ENCODE data around the gene NXPH3.
A peak's percentile ranks its signal among the peaks of the same experiment; 100 is the strongest.

The NXPH3 gene

DNA sequence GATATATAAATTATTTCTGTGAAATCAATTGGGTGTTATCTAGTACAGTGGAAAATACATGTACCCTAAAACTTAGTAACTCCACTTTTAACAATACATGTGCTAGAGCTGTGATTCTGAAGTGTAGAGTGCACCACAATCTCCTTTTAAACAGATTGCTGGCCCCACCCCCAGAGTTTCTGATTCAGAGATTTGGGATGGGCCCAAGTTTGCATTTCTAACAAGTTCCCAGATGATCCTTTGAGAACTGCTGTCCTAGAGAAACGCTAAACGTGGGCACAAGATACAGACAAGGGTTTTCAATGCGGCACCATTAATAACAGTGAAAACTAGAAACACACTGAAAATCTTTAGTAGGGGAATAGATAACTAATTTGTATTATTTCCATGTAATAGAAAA, 49.2 kb downstream of the NXPH3 start (continued):
- no peak for TF ChIP-seq ZNF521 (tag by site-specific recombination; IDR thresholded peaks at IDR 0.05)
- TF ChIP-seq ZNF501 (tag by site-specific recombination; IDR thresholded peaks at IDR 0.05): no peak
- TF ChIP-seq FEZF1 (tag by site-specific recombination; IDR thresholded peaks at IDR 0.05): no peak

DNA sequence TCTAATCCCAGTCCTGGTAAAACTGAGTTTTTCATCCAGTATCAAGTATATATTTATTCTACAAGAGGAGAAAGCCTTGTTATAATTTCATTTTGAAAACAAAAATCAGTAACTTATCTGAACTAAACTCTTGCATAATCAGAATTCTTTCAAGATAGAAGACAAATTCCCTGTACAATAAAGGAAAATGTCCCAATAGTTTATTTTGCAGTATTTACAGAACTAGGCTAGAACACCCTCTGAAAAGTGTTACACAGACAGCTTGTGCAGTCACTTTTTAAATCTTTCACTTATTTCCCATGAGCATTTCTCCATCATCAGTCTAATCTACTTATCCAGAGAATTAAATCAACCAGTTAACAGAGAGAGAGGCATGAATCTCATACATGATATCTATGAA, 53.8 kb downstream of the NXPH3 start:
- ChIA-PET POLR2A (no interaction called here), CTCF (interaction anchor here (0.6 to 1.3 kb wide), 2 partner anchors 17 to 47 kb away, joined by 3 read pairs; no protein-coding TSS in a partner anchor)
- TF ChIP-seq ZNF768 (tag by site-specific recombination; IDR thresholded peaks at IDR 0.05) (no peak), ZNF529 (tag by site-specific recombination; IDR thresholded peaks at IDR 0.05; ENCODE audit: insufficient replicate concordance) (no peak), ZBTB48 (tag by site-specific recombination; IDR thresholded peaks at IDR 0.05) (no peak), ZNF24 (tag by site-specific recombination; IDR thresholded peaks at IDR 0.05) (no peak), HOXA7 (CRISPR knock-in tag; IDR thresholded peaks at IDR 0.05; ENCODE audit: borderline replicate concordance) (no peak), ZNF174 (tag by site-specific recombination; IDR thresholded peaks at IDR 0.05) (no peak), ZNF157 (tag by site-specific recombination; IDR thresholded peaks at IDR 0.05) (no peak), ZNF248 (tag by site-specific recombination; IDR thresholded peaks at IDR 0.05) (no peak)
- H3K9me3 ChIP-seq (ENCODE audit: control insufficient read depth, insufficient read depth, low read depth, low read length): no peaks in the 10 kb centered on the region
- peaks cover 19% of the 10 kb centered on the region for H3K4me1 ChIP-seq (ENCODE audit: control insufficient read depth, insufficient read depth, low read length)
- peaks cover 0 to 4% of the 10 kb centered on the region in 2 experiments; a peak in 1 of 3 replicates for H3K36me3 ChIP-seq (ENCODE audit: control insufficient read depth in 2 of 2, insufficient read depth in 1 of 2, low read length in 2 of 2)
- H3K4me3 ChIP-seq (ENCODE audit: low read depth, low read length): no peak overlapping the region
- no peak overlapping the region for H3K27ac ChIP-seq (ENCODE audit: extremely low read depth, low read depth, low read length)

DNA sequence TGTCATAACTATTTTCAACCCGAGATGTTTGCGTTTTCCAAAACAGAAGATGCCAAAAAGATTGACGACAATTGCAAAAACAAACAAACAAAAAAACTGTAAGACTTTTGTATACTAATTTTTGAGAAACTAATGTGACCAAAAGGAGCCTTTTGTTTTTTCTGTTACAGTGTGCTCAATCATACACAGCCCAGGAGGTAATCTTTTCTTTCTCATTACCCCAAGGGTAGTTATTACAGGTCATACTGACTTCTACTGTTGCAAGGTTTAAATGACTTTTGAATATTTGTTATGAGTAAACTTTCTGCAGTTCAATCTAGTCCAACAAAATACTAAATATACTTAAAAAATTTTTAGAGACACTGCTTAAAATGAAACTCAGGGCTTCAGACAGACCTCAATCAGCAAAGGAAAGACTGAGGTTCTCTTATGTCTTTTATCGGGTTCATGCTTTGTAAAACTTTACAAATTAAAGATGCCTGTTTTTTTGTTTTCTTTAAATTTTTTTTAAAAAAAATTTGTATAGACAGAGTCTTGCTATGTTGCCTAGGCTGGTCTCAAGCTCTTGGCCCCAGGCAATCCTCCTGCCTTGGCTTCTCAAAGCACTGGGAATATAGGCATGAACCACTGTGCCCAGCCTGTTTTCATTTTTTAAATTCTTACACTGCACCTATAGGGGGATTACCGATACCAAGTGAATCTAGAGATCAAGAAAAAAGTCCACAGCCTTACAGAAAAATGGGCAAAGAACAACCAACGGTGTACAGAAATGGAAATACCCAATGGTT, 54.6 kb downstream of the NXPH3 start:
- Histone ChIP-seq H3K27ac (ENCODE audit: extremely low read depth, low read depth, low read length) (no peak overlapping the region), H3K4me1 (ENCODE audit: control insufficient read depth, insufficient read depth, low read length) (peaks cover 19% of the 10 kb centered on the region), H3K36me3 (ENCODE audit: control insufficient read depth in 2 of 2, insufficient read depth in 1 of 2, low read length in 2 of 2) (peaks cover 0 to 4% of the 10 kb centered on the region in 2 experiments; a peak in 1 of 3 replicates), H3K9me3 (ENCODE audit: control insufficient read depth, insufficient read depth, low read depth, low read length) (no peaks in the 10 kb centered on the region), H3K4me3 (ENCODE audit: low read depth, low read length) (no peak overlapping the region)
- ChIA-PET CTCF (interaction anchor here (0.6 to 1.0 kb wide), 2 partner anchors 19 to 48 kb away, joined by 3 read pairs; no protein-coding TSS in a partner anchor), POLR2A (no interaction called here)
- no peak for TF ChIP-seq SCRT1 (tag by site-specific recombination; IDR thresholded peaks at IDR 0.05; ENCODE audit: borderline replicate concordance)
- TF ChIP-seq ZNF324 (tag by site-specific recombination; IDR thresholded peaks at IDR 0.05): no peak
- TF ChIP-seq ZNF175 (tag by site-specific recombination; IDR thresholded peaks at IDR 0.05): no peak
- TF ChIP-seq GLIS1 (tag by site-specific recombination; IDR thresholded peaks at IDR 0.05): peak; percentile 21; the same call in 1 of the 2 replicates
- TF ChIP-seq FEZF1 (tag by site-specific recombination; IDR thresholded peaks at IDR 0.05): no peak
- TF ChIP-seq ZNF404 (tag by site-specific recombination; IDR thresholded peaks at IDR 0.05): no peak
- TF ChIP-seq, protein P1, sequence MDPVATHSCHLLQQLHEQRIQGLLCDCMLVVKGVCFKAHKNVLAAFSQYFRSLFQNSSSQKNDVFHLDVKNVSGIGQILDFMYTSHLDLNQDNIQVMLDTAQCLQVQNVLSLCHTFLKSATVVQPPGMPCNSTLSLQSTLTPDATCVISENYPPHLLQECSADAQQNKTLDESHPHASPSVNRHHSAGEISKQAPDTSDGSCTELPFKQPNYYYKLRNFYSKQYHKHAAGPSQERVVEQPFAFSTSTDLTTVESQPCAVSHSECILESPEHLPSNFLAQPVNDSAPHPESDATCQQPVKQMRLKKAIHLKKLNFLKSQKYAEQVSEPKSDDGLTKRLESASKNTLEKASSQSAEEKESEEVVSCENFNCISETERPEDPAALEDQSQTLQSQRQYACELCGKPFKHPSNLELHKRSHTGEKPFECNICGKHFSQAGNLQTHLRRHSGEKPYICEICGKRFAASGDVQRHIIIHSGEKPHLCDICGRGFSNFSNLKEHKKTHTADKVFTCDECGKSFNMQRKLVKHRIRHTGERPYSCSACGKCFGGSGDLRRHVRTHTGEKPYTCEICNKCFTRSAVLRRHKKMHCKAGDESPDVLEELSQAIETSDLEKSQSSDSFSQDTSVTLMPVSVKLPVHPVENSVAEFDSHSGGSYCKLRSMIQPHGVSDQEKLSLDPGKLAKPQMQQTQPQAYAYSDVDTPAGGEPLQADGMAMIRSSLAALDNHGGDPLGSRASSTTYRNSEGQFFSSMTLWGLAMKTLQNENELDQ (tag by site-specific recombination; IDR thresholded peaks at IDR 0.05; ENCODE audit: low read depth): no peak
- TF ChIP-seq, protein P2, sequence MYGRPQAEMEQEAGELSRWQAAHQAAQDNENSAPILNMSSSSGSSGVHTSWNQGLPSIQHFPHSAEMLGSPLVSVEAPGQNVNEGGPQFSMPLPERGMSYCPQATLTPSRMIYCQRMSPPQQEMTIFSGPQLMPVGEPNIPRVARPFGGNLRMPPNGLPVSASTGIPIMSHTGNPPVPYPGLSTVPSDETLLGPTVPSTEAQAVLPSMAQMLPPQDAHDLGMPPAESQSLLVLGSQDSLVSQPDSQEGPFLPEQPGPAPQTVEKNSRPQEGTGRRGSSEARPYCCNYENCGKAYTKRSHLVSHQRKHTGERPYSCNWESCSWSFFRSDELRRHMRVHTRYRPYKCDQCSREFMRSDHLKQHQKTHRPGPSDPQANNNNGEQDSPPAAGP (tag by site-specific recombination; IDR thresholded peaks at IDR 0.05): no peak
- TF ChIP-seq, protein P3, sequence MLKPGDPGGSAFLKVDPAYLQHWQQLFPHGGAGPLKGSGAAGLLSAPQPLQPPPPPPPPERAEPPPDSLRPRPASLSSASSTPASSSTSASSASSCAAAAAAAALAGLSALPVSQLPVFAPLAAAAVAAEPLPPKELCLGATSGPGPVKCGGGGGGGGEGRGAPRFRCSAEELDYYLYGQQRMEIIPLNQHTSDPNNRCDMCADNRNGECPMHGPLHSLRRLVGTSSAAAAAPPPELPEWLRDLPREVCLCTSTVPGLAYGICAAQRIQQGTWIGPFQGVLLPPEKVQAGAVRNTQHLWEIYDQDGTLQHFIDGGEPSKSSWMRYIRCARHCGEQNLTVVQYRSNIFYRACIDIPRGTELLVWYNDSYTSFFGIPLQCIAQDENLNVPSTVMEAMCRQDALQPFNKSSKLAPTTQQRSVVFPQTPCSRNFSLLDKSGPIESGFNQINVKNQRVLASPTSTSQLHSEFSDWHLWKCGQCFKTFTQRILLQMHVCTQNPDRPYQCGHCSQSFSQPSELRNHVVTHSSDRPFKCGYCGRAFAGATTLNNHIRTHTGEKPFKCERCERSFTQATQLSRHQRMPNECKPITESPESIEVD (tag by site-specific recombination; IDR thresholded peaks at IDR 0.05): peak; percentile 61; the same call in 1 of the 2 replicates
